HG03354 (cell line): Measurements from ENCODE around the gene MAP7.
"Not testable (repeated sequence)": the region's sequence is repeated elsewhere in the genome, so short reads cannot be mapped to it uniquely, and the experiment has no call there.

Source experiments
- ATAC-seq: cut with Tn5 transposase; IDR thresholded peaks from one replicate; pipeline ENCODE4 v1.9.1; 2021; ENCODE audit warnings: mild to moderate bottlenecking; ENCODE audit not compliant: unreplicated experiment, poor library complexity, severe bottlenecking

Gene MAP7

DNA sequence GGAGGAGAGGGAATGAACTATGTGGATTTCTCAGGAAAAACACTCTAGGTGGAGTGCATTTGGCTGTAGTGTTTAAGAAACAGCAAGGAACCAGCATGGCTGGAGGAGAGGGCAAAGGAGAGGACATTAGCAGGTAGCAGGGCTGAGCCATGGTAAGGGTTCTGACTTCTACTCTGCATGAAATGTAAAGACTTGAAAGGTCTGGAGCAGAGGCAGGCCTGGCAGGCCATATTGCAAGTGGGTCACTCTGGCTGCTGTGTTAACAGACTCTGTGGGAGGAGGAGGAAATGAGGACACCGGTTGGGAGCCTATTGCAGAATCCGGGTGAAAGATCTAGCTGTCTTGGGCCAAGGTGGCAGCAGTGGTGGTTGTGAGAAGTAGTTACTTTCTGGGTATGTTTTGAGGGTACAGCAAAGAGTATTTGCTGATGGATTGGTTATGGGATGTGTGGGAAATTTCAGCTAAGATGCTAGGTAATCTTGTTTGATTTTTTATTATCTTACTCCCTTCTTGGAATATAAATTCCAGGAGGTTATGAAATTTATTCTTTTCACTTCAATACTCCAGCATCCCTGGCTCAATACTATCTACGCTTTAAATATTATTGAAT lies 144.7 kb downstream of the MAP7 start:
- ATAC-seq: no peak

- ATAC-seq: no peak
Observed at GRCh38 chr6:136404627-136405419, 145.4 kb downstream of the MAP7 start.

GRCh38 chr6:136404007-136404406 lies 146.2 kb downstream of the MAP7 start:
- ATAC-seq: no peak

- no peak for ATAC-seq
Observed at GRCh38 chr6:136403110-136403980, 146.9 kb downstream of the MAP7 start.

- no peak for ATAC-seq
Observed at GRCh38 chr6:136401749-136402148, 148.5 kb downstream of the MAP7 start.

DNA sequence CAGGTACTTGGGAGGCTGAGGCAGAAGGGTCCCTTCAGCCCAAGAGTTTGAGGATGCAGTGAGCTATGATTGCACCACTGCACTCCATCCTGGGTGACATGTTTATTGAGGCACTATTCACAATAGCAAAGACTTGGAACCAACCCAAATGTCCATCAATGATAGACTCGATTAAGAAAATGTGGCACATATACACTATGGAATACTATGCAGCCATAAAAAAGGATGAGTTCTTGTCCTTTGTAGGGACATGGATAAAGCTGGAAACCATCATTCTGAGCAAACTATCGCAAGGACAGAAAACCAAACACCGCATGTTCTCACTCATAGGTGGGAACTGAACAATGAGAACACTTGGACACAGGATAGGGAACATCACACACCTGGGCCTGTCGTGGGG lies 149.0 kb downstream of the MAP7 start:
- ATAC-seq: not testable (repeated sequence)

- ATAC-seq: no peak
Observed at GRCh38 chr6:136398453-136398852, 151.8 kb downstream of the MAP7 start.

DNA sequence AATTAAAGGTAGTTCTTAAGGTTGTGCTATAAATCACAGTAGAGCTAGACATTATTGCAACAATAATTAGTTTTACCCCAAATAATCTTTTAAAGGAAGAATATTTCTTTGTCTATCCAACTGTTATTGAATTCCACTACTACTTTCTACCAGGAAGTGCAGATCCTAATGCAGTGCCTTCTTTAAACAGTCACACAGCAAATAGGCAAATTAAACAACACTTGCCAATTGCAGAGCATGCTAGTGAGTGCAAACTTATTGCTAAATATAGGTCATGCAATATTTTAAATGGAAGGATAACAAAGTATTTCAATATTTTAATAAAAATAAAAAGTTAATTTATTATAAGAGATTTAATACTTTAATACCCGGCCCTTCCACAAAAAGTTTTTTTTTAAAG lies 153.3 kb downstream of the MAP7 start:
- no peak for ATAC-seq

GRCh38 chr6:136390959-136391358 lies 159.3 kb downstream of the MAP7 start:
- not testable (repeated sequence) for ATAC-seq

DNA sequence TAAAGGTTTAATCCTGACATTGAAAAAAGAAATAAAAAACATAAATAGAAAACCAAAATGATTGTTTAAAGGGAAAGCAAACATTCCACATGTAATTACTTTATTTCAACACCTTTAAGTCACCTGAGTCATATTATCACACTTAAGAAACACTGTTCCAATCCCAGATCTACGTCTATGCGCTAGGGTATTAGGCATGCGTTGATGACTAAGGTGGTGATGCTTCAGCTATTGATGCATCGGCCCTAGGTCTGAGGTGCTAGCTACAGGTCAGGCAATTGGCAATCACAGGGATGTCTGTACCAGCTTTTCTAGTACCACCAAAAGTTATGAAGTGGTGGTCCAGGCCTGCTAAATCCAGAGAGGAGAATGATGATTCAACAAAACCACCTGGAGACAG lies 162.9 kb downstream of the MAP7 start:
- no peak for ATAC-seq

GRCh38 chr6:136383268-136383937 lies 166.8 kb downstream of the MAP7 start:
- ATAC-seq: no peak

GRCh38 chr6:136382676-136383252 lies 167.5 kb downstream of the MAP7 start:
- ATAC-seq: no peak

- no peak for ATAC-seq
Observed at GRCh38 chr6:136378888-136379287, 171.3 kb downstream of the MAP7 start.

DNA sequence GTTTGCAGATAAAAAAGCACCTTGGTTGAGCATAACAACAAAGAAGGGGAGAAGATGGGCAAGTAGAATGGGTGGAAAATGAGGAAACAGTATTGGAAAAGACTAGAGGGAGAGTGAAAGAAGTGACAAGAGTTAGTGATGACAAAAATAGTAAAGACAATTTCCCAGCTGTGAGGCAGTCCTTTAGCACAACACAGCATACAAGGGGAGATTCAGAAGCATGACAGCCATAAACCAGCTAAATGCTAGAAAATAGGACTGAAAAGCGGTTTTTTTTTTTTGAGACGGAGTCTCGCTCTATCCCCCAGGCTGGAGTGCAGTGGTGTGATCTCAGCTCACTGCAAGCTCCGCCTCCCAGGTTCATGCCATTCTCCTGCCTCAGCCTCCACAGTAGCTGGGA lies 174.4 kb downstream of the MAP7 start:
- ATAC-seq: not testable (repeated sequence)

DNA sequence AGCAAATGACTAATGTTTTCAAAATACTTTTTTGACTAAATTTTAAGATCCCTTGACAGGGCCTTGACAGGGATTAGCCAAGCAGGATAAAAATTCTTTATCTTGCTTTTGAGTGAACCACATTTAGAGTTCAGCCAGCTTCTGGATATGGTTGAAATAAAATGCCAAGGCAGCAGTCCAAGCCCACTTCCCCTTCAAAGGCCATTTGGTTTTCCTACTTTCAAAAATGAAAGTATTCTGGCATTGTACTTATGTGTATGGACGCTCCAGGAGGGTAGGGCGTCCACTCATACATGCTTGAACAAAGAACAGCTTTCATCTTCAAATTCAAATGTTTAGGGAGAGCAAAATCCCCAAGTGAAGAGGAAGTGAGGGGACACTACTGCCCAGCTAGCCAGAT lies 178.3 kb downstream of the MAP7 start:
- ATAC-seq: no peak

GRCh38 chr6:136370988-136371728 lies 179.1 kb downstream of the MAP7 start:
- no peak for ATAC-seq

GRCh38 chr6:136365776-136366354 lies 184.4 kb downstream of the MAP7 start:
- no peak for ATAC-seq

DNA sequence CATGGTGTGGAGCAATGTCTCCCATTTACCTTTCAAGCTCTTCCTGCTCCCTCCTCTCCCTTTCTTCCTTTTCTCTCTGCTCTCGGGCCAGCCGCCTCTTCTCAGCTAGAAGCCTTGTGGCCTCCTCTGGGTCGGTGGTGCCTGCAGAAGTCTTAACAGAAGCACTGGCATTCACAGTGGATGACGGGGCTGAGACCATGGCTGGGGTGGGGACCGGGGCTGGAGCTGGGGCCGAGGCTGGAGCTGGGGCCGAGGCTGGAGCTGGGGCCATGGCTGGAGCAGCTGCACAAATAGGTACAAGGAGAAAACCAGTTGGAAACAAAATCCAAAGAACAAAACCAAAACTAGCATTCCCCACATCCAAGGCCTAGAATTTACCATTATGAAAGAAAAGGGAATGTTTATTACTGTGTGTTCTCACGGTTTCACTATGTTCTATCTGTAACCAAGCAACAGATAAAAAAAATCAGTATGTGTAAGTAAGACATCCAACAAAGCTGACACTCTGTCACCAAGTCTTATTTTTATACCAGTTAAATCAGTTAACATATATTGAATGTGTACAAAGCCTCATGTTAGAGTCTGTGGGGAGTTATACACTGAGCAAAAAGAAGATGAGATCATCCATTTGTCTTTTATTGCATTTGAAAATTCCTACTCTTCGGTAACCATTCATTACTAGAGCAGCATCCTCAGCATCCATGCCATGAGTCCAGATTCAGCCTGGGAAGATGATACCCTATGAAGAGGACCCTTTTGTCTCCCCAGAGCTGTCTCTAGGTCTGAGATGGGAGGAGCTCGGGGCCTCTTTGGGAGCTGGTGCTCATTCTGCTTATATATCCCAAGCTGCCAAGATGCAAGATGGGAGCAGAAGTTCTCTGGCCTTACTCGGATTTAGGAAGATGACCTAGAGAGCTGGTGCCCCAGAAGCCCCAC lies 187.5 kb downstream of the MAP7 start:
- no peak for ATAC-seq
